ENCODE data around the gene GSK3B. TPM values are rescaled to one million over a fixed set of nuclear protein-coding genes. Genes with fewer than 3 reads are reported as not detected.

GSK3B gene
- total and polyA plus RNA-seq, 4 donors = 11.0 to 64.9 (median 30.6) TPM

DNA sequence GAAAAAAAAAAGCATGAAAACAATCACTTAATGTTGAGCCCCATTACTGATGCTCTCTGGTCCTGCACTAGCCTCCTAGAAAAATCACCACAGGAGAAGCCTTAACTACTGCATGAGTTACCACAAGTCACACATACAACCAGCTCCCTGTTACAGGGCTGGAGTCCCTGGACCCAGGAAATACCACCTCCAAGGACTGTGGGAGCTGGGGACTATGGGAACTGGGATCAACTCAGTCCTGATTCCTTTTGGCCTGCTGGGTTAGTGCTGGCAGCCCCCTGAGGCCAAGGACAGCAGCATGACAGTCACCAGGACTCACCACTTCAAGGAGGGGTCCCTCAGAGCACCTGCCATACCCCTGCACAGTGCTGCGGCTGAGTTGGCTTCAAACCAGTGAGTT lies 311.8 kb downstream of the GSK3B start:
- no peaks in the 10 kb centered on the region for H3K9me3 ChIP-seq (ENCODE audit: control insufficient read depth in 4 of 4, insufficient read depth in 3 of 4, low read length in 3 of 4)
- 96 to 100% methylated on average over 1 of the region's 1 CpG for WGBS, 2 donors
- H3K27me3 ChIP-seq (ENCODE audit: control insufficient read depth in 3 of 3, insufficient read depth in 3 of 3, low read length in 2 of 3) = no peaks in the 10 kb centered on the region
- H3K36me3 ChIP-seq (ENCODE audit: control insufficient read depth in 4 of 4, insufficient read depth in 4 of 4, low read length in 4 of 4) = no peaks in the 10 kb centered on the region
- H3K4me1 ChIP-seq (ENCODE audit: control insufficient read depth in 5 of 5, insufficient read depth in 5 of 5, low read length in 5 of 5) = no peaks in the 10 kb centered on the region
- DNase-seq = no peak
- no peak overlapping the region for H3K9ac ChIP-seq (ENCODE audit: insufficient read depth in 1 of 2, low read length in 2 of 2)
- H3K4me3 ChIP-seq = no peak overlapping the region
- H3K27ac ChIP-seq (ENCODE audit: low read depth in 1 of 2, low read length in 1 of 2) = no peak overlapping the region
- no peak for ATAC-seq (ENCODE audit: insufficient read depth, low FRiP score)
- TF ChIP-seq, protein P1, sequence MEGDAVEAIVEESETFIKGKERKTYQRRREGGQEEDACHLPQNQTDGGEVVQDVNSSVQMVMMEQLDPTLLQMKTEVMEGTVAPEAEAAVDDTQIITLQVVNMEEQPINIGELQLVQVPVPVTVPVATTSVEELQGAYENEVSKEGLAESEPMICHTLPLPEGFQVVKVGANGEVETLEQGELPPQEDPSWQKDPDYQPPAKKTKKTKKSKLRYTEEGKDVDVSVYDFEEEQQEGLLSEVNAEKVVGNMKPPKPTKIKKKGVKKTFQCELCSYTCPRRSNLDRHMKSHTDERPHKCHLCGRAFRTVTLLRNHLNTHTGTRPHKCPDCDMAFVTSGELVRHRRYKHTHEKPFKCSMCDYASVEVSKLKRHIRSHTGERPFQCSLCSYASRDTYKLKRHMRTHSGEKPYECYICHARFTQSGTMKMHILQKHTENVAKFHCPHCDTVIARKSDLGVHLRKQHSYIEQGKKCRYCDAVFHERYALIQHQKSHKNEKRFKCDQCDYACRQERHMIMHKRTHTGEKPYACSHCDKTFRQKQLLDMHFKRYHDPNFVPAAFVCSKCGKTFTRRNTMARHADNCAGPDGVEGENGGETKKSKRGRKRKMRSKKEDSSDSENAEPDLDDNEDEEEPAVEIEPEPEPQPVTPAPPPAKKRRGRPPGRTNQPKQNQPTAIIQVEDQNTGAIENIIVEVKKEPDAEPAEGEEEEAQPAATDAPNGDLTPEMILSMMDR (IDR thresholded peaks at IDR 0.05; ENCODE audit: control extremely low read depth, extremely low read depth) = no peak

DNA sequence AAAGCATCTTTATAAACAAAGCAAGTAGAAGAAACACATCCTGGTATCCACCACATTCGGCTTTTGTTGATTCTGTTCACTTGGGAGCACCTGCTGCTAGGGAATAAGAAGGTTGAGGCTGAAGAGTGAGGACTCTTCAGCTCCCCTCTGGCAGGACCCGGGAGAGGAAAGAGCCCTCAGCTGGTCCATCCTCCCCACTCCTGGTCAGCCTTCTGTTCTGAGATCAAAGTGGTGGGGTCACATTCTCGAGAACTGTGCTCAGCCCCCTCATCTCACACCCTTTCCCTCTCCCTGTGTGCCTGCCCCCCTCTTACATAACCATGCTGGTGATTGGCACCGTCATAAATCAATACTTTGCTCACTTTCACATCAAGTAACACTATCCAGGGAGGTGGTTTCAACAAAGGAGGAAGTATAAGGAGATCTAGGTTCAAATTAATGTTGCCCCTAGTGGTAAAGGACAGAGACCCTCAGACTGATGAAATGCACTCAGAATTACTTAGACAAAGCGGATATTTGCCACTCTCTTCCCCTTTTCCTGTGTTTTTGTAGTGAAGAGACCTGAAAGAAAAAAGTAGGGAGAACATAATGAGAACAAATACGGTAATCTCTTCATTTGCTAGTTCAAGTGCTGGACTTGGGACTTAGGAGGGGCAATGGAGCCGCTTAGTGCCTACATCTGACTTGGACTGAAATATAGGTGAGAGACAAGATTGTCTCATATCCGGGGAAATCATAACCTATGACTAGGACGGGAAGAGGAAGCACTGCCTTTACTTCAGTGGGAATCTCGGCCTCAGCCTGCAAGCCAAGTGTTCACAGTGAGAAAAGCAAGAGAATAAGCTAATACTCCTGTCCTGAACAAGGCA lies 312.7 kb downstream of the GSK3B start, which contains the start of gene NR1I2:
TSS of gene NR1I2 (plus strand) at position 772 of the 869 bp plus-strand sequence.
- H3K9me3 ChIP-seq (ENCODE audit: control insufficient read depth in 4 of 4, insufficient read depth in 3 of 4, low read length in 3 of 4) = peaks cover 0 to 4% (median 1%) of the 10 kb centered on the region in 4 donors
- H3K27ac ChIP-seq (ENCODE audit: low read depth in 1 of 2, low read length in 1 of 2) = no peak within 1 kb of the TSS
- TF ChIP-seq, protein P1 (IDR thresholded peaks at IDR 0.05; ENCODE audit: control extremely low read depth, extremely low read depth) = no peak
- DNase-seq = no peak
- no peak within 1 kb of the TSS for H3K9ac ChIP-seq (ENCODE audit: insufficient read depth in 1 of 2, low read length in 2 of 2)
- no peak within 1 kb of the TSS for H3K4me3 ChIP-seq
- WGBS, 2 donors = 78 to 80% methylated on average over 10 of the region's 10 CpGs
- H3K36me3 ChIP-seq (ENCODE audit: control insufficient read depth in 4 of 4, insufficient read depth in 4 of 4, low read length in 4 of 4) = no peaks in the 10 kb centered on the region
- H3K4me1 ChIP-seq (ENCODE audit: control insufficient read depth in 5 of 5, insufficient read depth in 5 of 5, low read length in 5 of 5) = no peaks in the 10 kb centered on the region
- H3K27me3 ChIP-seq (ENCODE audit: control insufficient read depth in 3 of 3, insufficient read depth in 3 of 3, low read length in 2 of 3) = no peaks in the 10 kb centered on the region
- no peak for ATAC-seq (ENCODE audit: insufficient read depth, low FRiP score)

DNA sequence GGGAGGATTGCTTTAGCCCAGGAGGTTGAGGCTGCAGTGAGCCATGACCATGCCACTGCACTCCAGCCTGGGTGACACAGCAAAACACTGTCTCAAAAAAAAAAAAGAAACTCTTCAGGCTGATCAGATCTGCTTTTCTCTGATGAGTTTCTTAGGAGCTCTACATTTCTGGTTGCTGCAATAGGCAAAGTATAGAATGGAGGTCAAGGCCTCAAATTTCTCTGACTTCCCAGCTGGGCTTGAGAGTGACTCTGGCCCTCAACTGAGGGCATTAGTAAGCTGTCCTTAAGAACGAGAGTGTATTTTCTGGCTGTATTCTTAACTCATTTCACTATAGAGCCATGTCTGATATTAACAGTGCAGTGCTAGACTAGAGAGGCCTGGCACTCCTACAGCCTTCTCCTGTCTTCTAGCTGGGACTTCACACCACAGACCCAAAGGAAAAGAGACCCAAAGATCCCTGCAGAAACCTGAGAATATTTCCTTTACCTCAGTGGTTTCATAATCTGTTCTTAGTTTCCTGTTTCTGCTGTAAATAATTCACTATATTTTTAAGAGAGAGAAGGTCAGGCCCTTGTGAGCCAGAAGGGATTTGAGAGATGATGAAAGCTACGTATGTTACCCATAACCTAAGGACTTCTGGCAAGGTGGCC lies 314.4 kb downstream of the GSK3B start:
- WGBS, 2 donors = 40 to 67% methylated on average over 2 of the region's 2 CpGs
- H3K4me1 ChIP-seq (ENCODE audit: control insufficient read depth in 5 of 5, insufficient read depth in 5 of 5, low read length in 5 of 5) = peaks cover 0 to under 1% (median 0%) of the 10 kb centered on the region in 5 donors

More for the DNA sequence above, 314.4 kb downstream of the GSK3B start:
- Histone ChIP-seq H3K27ac (ENCODE audit: low read depth in 1 of 2, low read length in 1 of 2) (no peak overlapping the region), H3K4me3 (no peak overlapping the region), H3K27me3 (ENCODE audit: control insufficient read depth in 3 of 3, insufficient read depth in 3 of 3, low read length in 2 of 3) (no peaks in the 10 kb centered on the region), H3K9me3 (ENCODE audit: control insufficient read depth in 4 of 4, insufficient read depth in 3 of 4, low read length in 3 of 4) (peaks cover 0 to 6% (median 3%) of the 10 kb centered on the region in 4 donors), H3K36me3 (ENCODE audit: control insufficient read depth in 4 of 4, insufficient read depth in 4 of 4, low read length in 4 of 4) (no peaks in the 10 kb centered on the region), H3K9ac (ENCODE audit: insufficient read depth in 1 of 2, low read length in 2 of 2) (no peak overlapping the region)
- DNase-seq (no peak), ATAC-seq (ENCODE audit: insufficient read depth, low FRiP score) (no peak)
- TF ChIP-seq, protein P1 (IDR thresholded peaks at IDR 0.05; ENCODE audit: control extremely low read depth, extremely low read depth) = no peak
